Measurements from ENCODE around the gene KLHL6.
"Not testable (repeated sequence)": the region's sequence is repeated elsewhere in the genome, so short reads cannot be mapped to it uniquely, and the experiment has no call there.

Gene KLHL6

DNA sequence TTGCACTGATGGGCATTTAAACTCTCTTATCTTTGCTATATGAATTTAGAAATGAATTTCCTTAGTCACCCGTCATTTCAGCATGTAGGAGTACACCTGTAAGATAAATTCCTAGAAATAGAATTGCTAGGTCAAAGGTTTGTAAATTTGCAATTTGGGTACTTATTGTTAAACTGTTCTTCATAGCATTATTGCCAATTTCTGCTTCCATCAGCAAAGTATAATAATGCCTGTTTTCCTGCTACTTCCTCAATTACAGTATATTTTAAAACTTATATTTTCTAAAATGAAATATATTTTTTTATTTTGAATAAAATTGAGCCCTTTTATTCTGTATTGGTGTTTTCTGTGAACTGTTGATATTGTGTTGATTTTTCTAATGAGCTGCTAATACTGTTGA is 110.8 kb downstream of the KLHL6 start:
- no peak for DNase-seq
- Histone ChIP-seq H3K27me3 (replicated peaks; ENCODE audit: insufficient read depth, low read length) (no peaks in the 10 kb centered on the region), H3K4me2 (ENCODE audit: low read depth, low read length) (no peak overlapping the region), H3K9me3 (replicated peaks; ENCODE audit: insufficient read depth, low read length) (no peaks in the 10 kb centered on the region), H4K20me1 (ENCODE audit: insufficient read depth, low read length) (no peaks in the 10 kb centered on the region), H3K9me2 (replicated peaks; ENCODE audit: insufficient read depth, low read length) (no peaks in the 10 kb centered on the region), H3K4me3 (ENCODE audit: low read length) (no peak overlapping the region), H3K36me3 (replicated peaks; ENCODE audit: insufficient read depth, low read length) (no peaks in the 10 kb centered on the region), H3K9ac (ENCODE audit: low read length) (no peak overlapping the region), H3K4me1 (ENCODE audit: low read length) (peaks cover 9% of the 10 kb centered on the region), H3F3A (ENCODE audit: insufficient read depth, low read length) (peaks cover 14% of the 10 kb centered on the region; the same call in 1 of the 2 replicates), H2AFZ (ENCODE audit: low read length) (no peak overlapping the region), H3K79me2 (ENCODE audit: low read length) (peaks cover 23% of the 10 kb centered on the region), H3K27ac (ENCODE audit: low read length) (no peak overlapping the region)
- no peak for TF ChIP-seq EZH2 (optimal IDR thresholded peaks at IDR 0.05; ENCODE audit: low read depth, low read length)
- TF ChIP-seq, protein P1, sequence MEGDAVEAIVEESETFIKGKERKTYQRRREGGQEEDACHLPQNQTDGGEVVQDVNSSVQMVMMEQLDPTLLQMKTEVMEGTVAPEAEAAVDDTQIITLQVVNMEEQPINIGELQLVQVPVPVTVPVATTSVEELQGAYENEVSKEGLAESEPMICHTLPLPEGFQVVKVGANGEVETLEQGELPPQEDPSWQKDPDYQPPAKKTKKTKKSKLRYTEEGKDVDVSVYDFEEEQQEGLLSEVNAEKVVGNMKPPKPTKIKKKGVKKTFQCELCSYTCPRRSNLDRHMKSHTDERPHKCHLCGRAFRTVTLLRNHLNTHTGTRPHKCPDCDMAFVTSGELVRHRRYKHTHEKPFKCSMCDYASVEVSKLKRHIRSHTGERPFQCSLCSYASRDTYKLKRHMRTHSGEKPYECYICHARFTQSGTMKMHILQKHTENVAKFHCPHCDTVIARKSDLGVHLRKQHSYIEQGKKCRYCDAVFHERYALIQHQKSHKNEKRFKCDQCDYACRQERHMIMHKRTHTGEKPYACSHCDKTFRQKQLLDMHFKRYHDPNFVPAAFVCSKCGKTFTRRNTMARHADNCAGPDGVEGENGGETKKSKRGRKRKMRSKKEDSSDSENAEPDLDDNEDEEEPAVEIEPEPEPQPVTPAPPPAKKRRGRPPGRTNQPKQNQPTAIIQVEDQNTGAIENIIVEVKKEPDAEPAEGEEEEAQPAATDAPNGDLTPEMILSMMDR (IDR thresholded peaks at IDR 0.05; ENCODE audit: low read length), result no peak
- TF ChIP-seq EZH2phosphoT487 (IDR thresholded peaks at IDR 0.05; ENCODE audit: low read length), result no peak

DNA sequence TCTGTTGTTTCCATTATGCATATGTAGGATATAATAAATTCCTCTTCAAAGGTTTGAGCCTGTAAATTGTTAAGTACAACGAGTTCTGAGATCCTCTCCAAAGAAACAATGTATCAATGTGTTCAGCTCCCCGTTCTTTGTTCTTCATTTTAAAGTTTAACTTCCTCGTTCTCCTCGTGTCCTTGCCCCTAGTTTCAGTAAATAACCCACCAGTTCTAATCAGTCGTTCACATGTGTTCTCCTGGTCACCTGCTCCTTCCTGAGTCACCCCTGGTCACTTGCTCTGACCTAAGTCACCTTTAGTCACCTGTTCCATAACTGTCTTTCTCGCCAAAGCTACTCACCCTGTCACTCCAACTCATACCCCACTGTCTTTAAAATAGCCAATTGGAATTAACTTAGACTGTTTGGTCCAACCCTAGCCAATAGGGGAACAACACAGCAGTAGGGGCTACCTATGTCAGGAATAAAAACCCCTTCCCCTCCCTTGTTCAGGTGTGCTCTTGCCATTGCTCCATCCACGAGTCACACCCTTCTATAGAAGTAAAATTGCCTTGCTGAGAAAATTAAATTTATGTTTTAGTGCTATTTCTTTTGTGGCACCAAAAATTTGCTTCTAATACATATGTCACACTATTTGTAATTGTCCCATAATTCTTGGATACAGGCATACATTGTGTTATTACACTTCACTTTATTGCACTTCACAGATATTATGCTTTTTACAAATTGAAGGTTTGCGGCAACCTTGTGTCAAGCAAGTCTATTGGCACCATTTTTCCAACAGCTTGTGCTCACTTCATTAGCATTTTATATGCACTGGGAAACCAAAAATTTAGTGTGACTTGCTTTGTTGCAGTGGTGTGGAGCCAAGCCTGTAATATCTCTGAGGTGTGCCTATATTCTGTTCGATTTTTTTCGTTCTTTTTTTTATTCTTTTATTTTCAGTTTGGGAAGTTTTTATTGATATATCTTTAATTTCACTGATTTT is 111.8 kb downstream of the KLHL6 start:
- no peak overlapping the region for H3K9ac ChIP-seq (ENCODE audit: low read length)
- H3K27ac ChIP-seq (ENCODE audit: low read length), result no peak overlapping the region
- no peak overlapping the region for H3K4me3 ChIP-seq (ENCODE audit: low read length)
- peaks cover 17% of the 10 kb centered on the region for H3K4me1 ChIP-seq (ENCODE audit: low read length)
- H3K9me2 ChIP-seq (replicated peaks; ENCODE audit: insufficient read depth, low read length), result no peaks in the 10 kb centered on the region
- no peak overlapping the region for H2AFZ ChIP-seq (ENCODE audit: low read length)
- H3K79me2 ChIP-seq (ENCODE audit: low read length), result peaks cover 12% of the 10 kb centered on the region
- no peaks in the 10 kb centered on the region for H3K36me3 ChIP-seq (replicated peaks; ENCODE audit: insufficient read depth, low read length)
- peaks cover 14% of the 10 kb centered on the region; the same call in 1 of the 2 replicates for H3F3A ChIP-seq (ENCODE audit: insufficient read depth, low read length)
- no peaks in the 10 kb centered on the region for H3K27me3 ChIP-seq (replicated peaks; ENCODE audit: insufficient read depth, low read length)
- no peak for DNase-seq
- no peak overlapping the region for H3K4me2 ChIP-seq (ENCODE audit: low read depth, low read length)
- TF ChIP-seq, protein P1 (IDR thresholded peaks at IDR 0.05; ENCODE audit: low read length), result no peak
- no peak for TF ChIP-seq EZH2 (optimal IDR thresholded peaks at IDR 0.05; ENCODE audit: low read depth, low read length)
- TF ChIP-seq EZH2phosphoT487 (IDR thresholded peaks at IDR 0.05; ENCODE audit: low read length), result no peak
- no peaks in the 10 kb centered on the region for H4K20me1 ChIP-seq (ENCODE audit: insufficient read depth, low read length)
- H3K9me3 ChIP-seq (replicated peaks; ENCODE audit: insufficient read depth, low read length), result no peaks in the 10 kb centered on the region

DNA sequence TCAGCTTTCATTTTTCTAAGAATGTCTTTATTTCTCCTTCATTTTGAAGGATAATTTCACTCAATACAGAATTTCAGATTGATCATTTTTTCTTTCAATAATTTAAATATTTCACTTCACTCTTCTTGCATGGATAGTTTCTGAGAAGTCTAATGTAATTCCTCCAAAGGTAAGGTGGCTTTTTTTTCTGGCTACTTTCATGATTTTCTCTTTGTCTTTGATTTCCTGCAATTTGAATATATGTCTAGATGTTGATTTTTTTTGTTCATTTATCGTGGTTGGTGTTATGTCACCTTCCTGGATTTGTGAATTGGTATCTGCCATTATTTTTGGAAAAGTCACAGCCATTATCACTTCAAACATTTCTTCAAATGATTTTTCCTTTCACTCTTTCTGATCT is 112.5 kb downstream of the KLHL6 start:
- Histone ChIP-seq H2AFZ (ENCODE audit: low read length) (no peak overlapping the region), H3K27ac (ENCODE audit: low read length) (no peak overlapping the region), H3F3A (ENCODE audit: insufficient read depth, low read length) (peaks cover 9% of the 10 kb centered on the region; the same call in 1 of the 2 replicates), H3K27me3 (replicated peaks; ENCODE audit: insufficient read depth, low read length) (no peaks in the 10 kb centered on the region), H4K20me1 (ENCODE audit: insufficient read depth, low read length) (no peaks in the 10 kb centered on the region), H3K4me3 (ENCODE audit: low read length) (no peak overlapping the region), H3K9ac (ENCODE audit: low read length) (no peak overlapping the region), H3K79me2 (ENCODE audit: low read length) (peaks cover 5% of the 10 kb centered on the region), H3K9me3 (replicated peaks; ENCODE audit: insufficient read depth, low read length) (no peaks in the 10 kb centered on the region), H3K36me3 (replicated peaks; ENCODE audit: insufficient read depth, low read length) (no peaks in the 10 kb centered on the region), H3K4me1 (ENCODE audit: low read length) (peaks cover 20% of the 10 kb centered on the region), H3K4me2 (ENCODE audit: low read depth, low read length) (no peak overlapping the region), H3K9me2 (replicated peaks; ENCODE audit: insufficient read depth, low read length) (no peaks in the 10 kb centered on the region)
- TF ChIP-seq, protein P1 (IDR thresholded peaks at IDR 0.05; ENCODE audit: low read length), result no peak
- TF ChIP-seq EZH2phosphoT487 (IDR thresholded peaks at IDR 0.05; ENCODE audit: low read length) (no peak), EZH2 (optimal IDR thresholded peaks at IDR 0.05; ENCODE audit: low read depth, low read length) (no peak)
- DNase-seq, result no peak

DNA sequence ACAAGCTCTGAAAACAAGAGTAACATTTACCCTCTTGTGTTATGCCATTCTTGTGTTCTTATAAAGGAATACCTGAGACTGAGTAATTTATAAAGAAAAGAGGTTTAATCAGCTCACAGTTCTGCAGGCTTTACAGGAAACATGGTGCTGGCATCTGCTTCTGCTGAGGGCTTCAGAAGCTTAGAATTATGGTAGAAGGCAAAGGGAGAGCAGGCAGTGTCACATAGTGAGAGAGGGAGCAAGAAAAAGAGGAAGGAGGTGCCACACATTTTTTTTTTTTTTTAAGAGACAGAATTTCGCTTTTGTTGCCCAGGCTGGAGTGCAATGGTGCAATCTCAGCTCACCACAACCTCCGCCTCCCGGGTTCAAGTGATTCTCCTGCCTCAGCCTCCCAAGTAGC is 115.0 kb downstream of the KLHL6 start:
- not testable (repeated sequence) for H3K79me2 ChIP-seq (ENCODE audit: low read length); H4K20me1 ChIP-seq (ENCODE audit: insufficient read depth, low read length); H3K36me3 ChIP-seq (replicated peaks; ENCODE audit: insufficient read depth, low read length); H3K4me3 ChIP-seq (ENCODE audit: low read length); H3K9me3 ChIP-seq (replicated peaks; ENCODE audit: insufficient read depth, low read length); H2AFZ ChIP-seq (ENCODE audit: low read length); H3K9me2 ChIP-seq (replicated peaks; ENCODE audit: insufficient read depth, low read length); DNase-seq; H3K9ac ChIP-seq (ENCODE audit: low read length); H3K4me2 ChIP-seq (ENCODE audit: low read depth, low read length); H3K27ac ChIP-seq (ENCODE audit: low read length); H3K27me3 ChIP-seq (replicated peaks; ENCODE audit: insufficient read depth, low read length)
- peaks cover 13% of the 10 kb centered on the region for H3F3A ChIP-seq (ENCODE audit: insufficient read depth, low read length)
- peaks cover 44% of the 10 kb centered on the region for H3K4me1 ChIP-seq (ENCODE audit: low read length)
